HEK293 (cell line): ENCODE data around the gene MTHFSD.

Experiments
- AEBP2 ChIP-seq: fragments of 450-650 bp; formaldehyde crosslinking; IDR thresholded peaks from 2 replicates; pipeline ENCODE4 v1.5.1; 2016; ENCODE audit warnings: missing biosample characterization, missing genetic modification characterization, borderline replicate concordance
- GLIS2 ChIP-seq: fragments of 450-650 bp; formaldehyde crosslinking; IDR thresholded peaks from 2 replicates; pipeline ENCODE4 v1.5.1; 2016; ENCODE audit warnings: missing biosample characterization, missing genetic modification characterization
- KLF1 ChIP-seq: fragments of 450-650 bp; formaldehyde crosslinking; IDR thresholded peaks from 2 replicates; pipeline ENCODE4 v1.5.1; 2016; ENCODE audit warnings: missing biosample characterization, missing genetic modification characterization
- SETDB1 ChIP-seq: IDR thresholded peaks from one replicate; pipeline ENCODE4 v1.6.1; 2017; ENCODE audit warnings: mild to moderate bottlenecking, low read length, moderate library complexity, mixed read lengths; ENCODE audit not compliant: insufficient read length
- SP2 ChIP-seq: fragments of 450-650 bp; formaldehyde crosslinking; IDR thresholded peaks from 2 replicates; pipeline ENCODE4 v1.5.1; 2016; ENCODE audit warnings: missing biosample characterization, missing genetic modification characterization
- SP3 ChIP-seq: fragments of 450-650 bp; formaldehyde crosslinking; IDR thresholded peaks from 2 replicates; pipeline ENCODE4 v1.5.1; 2016; ENCODE audit warnings: missing biosample characterization, missing genetic modification characterization
- WT1 ChIP-seq: fragments of 450-650 bp; formaldehyde crosslinking; IDR thresholded peaks from 2 replicates; pipeline ENCODE4 v1.5.1; 2016; ENCODE audit warnings: missing biosample characterization, missing genetic modification characterization
- ZBTB21 ChIP-seq: fragments of 450-650 bp; formaldehyde crosslinking; IDR thresholded peaks from 2 replicates; pipeline ENCODE4 v1.5.1; 2017; ENCODE audit warnings: missing biosample characterization, missing genetic modification characterization
- ZBTB7A ChIP-seq: fragments of 450-650 bp; formaldehyde crosslinking; IDR thresholded peaks from 2 replicates; pipeline ENCODE4 v1.5.1; 2016; ENCODE audit warnings: low read depth, missing biosample characterization, missing genetic modification characterization
- ZNF114 ChIP-seq: fragments of 450-650 bp; formaldehyde crosslinking; IDR thresholded peaks from 2 replicates; pipeline ENCODE4 v1.5.0; 2017; ENCODE audit warnings: missing biosample characterization, missing genetic modification characterization
- ZNF140 ChIP-seq: fragments of 450-650 bp; formaldehyde crosslinking; IDR thresholded peaks from 2 replicates; pipeline ENCODE4 v1.5.1; 2016; ENCODE audit warnings: missing biosample characterization, missing genetic modification characterization
- ZNF157 ChIP-seq: fragments of 450-650 bp; formaldehyde crosslinking; IDR thresholded peaks from 2 replicates; pipeline ENCODE4 v1.5.1; 2016; ENCODE audit warnings: missing biosample characterization, missing genetic modification characterization
- ZNF174 ChIP-seq: fragments of 450-650 bp; formaldehyde crosslinking; IDR thresholded peaks from 2 replicates; pipeline ENCODE4 v1.5.0; 2017; ENCODE audit warnings: missing biosample characterization, mild to moderate bottlenecking, missing genetic modification characterization
- ZNF223 ChIP-seq: fragments of 450-650 bp; formaldehyde crosslinking; IDR thresholded peaks from 2 replicates; pipeline ENCODE4 v1.5.1; 2016; ENCODE audit warnings: missing biosample characterization, missing genetic modification characterization
- ZNF248 ChIP-seq: fragments of 450-650 bp; formaldehyde crosslinking; IDR thresholded peaks from 2 replicates; pipeline ENCODE4 v1.5.1; 2017; ENCODE audit warnings: missing biosample characterization, missing genetic modification characterization
- ZNF274 ChIP-seq, 2 experiments: fragments of 200-500 bp in 1 of 2; fragments of 450-650 bp in 1 of 2; sonication (Bioruptor generic) in 1 of 2; formaldehyde crosslinking in 1 of 2; IDR thresholded peaks; 2 replicates each; pipeline versions ENCODE4 v1.5.1 to v1.6.1; 2014 to 2016; ENCODE audit warnings: borderline replicate concordance in 1 of 2, inconsistent platforms in 1 of 2, low read length in 1 of 2, missing biosample characterization in 1 of 2, missing genetic modification characterization in 1 of 2
- ZNF350 ChIP-seq: fragments of 450-650 bp; formaldehyde crosslinking; IDR thresholded peaks from 2 replicates; pipeline ENCODE4 v1.5.0; 2017; ENCODE audit warnings: missing biosample characterization, mild to moderate bottlenecking, missing genetic modification characterization
- ZNF404 ChIP-seq: fragments of 450-650 bp; formaldehyde crosslinking; IDR thresholded peaks from 2 replicates; pipeline ENCODE4 v1.5.1; 2017; ENCODE audit warnings: missing biosample characterization, missing genetic modification characterization
- ZNF416 ChIP-seq: fragments of 450-650 bp; formaldehyde crosslinking; IDR thresholded peaks from 2 replicates; pipeline ENCODE4 v1.5.1; 2016; ENCODE audit warnings: missing biosample characterization, missing genetic modification characterization
- ZNF558 ChIP-seq: fragments of 450-650 bp; formaldehyde crosslinking; IDR thresholded peaks from 2 replicates; pipeline ENCODE4 v1.5.1; 2016; ENCODE audit warnings: missing biosample characterization, missing genetic modification characterization
- ZNF660 ChIP-seq: fragments of 450-650 bp; IDR thresholded peaks from 2 replicates; pipeline ENCODE4 v1.5.1; 2018; ENCODE audit warnings: missing biosample characterization, mild to moderate bottlenecking, missing genetic modification characterization
- ZNF837 ChIP-seq: fragments of 450-650 bp; formaldehyde crosslinking; IDR thresholded peaks from 2 replicates; pipeline ENCODE4 v1.5.1; 2016; ENCODE audit warnings: missing biosample characterization, missing genetic modification characterization
- ZSCAN5A ChIP-seq: fragments of 450-650 bp; formaldehyde crosslinking; IDR thresholded peaks from 2 replicates; pipeline ENCODE4 v1.5.1; 2016; ENCODE audit warnings: missing biosample characterization, missing genetic modification characterization
- TF ChIP-seq, protein P1 (sequence below): fragments of 450-650 bp; formaldehyde crosslinking; IDR thresholded peaks from 2 replicates; pipeline ENCODE4 v1.5.1; 2016; ENCODE audit warnings: missing biosample characterization, missing genetic modification characterization
- TF ChIP-seq, protein P2 (sequence below): fragments of 450-650 bp; formaldehyde crosslinking; IDR thresholded peaks from 2 replicates; pipeline ENCODE4 v1.5.0; 2017; ENCODE audit warnings: missing biosample characterization, missing genetic modification characterization, borderline replicate concordance
- TF ChIP-seq, protein P3 (sequence below): fragments of 450-650 bp; formaldehyde crosslinking; IDR thresholded peaks from 2 replicates; pipeline ENCODE4 v1.5.1; 2016; ENCODE audit warnings: missing biosample characterization, missing genetic modification characterization
- TF ChIP-seq, protein P4 (sequence below): fragments of 450-650 bp; formaldehyde crosslinking; IDR thresholded peaks from 2 replicates; pipeline ENCODE4 v1.5.1; 2016; ENCODE audit warnings: missing biosample characterization, missing genetic modification characterization

MTHFSD gene

DNA sequence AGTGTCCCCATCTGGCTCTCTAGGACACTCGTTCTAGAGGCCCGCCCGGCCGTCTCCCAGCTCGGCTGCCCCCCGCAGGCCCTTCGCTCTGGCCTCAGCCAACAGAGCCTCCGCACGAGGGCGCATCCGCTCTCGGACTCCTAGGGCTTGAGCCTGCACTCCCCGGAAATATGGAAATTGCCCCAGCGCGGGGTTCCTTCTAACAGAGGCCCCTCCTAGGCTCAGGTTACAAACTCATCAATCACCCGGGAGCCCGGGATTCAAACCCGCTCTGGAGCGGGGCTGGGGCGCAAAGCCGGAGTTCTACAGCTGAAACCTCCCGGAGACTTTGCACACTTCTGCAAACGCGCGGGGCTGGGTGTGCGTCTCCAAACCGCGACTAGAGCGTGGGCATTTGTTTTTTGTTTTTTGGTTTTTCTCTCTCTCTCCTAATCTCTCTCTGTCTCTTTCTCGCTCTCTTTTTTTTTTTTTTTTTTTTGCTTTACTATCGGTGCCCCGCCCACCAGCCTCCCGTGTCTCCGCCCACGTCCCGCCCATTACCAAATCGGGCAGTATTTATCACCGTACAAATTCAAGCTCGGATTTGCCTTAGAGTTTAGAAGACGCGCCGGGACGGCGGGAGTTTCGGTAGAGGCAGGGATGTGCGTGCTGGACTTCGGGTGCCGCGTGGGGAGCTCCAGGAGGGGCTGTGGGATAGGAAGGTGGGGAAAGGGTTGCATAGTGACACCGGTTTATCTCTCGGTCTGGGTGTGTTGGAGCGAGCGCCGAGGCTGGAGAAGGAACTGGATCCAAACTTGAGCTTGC, 20.9 kb upstream of the MTHFSD start (continued):
- TF ChIP-seq, protein P1, sequence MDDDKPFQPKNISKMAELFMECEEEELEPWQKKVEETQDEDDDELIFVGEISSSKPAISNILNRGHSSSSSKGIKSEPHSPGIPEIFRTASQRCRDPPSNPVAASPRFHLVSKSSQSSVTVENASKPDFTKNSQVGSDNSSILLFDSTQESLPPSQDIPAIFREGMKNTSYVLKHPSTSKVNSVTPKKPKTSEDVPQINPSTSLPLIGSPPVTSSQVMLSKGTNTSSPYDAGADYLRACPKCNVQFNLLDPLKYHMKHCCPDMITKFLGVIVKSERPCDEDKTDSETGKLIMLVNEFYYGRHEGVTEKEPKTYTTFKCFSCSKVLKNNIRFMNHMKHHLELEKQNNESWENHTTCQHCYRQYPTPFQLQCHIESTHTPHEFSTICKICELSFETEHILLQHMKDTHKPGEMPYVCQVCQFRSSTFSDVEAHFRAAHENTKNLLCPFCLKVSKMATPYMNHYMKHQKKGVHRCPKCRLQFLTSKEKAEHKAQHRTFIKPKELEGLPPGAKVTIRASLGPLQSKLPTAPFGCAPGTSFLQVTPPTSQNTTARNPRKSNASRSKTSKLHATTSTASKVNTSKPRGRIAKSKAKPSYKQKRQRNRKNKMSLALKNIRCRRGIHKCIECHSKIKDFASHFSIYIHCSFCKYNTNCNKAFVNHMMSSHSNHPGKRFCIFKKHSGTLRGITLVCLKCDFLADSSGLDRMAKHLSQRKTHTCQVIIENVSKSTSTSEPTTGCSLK, result no peak
- no peak for TF ChIP-seq ZNF416 (tag by site-specific recombination)
- TF ChIP-seq WT1 (tag by site-specific recombination), result 0 out of 2 replicates have a peak, but pooled peaks have one; percentile 11
- no peak for TF ChIP-seq AEBP2
- no peak for TF ChIP-seq ZNF274 (IDR thresholded peaks at IDR 0.05; ENCODE audit: low read length)
- TF ChIP-seq ZNF274 (tag by site-specific recombination; IDR thresholded peaks at IDR 0.05; ENCODE audit: borderline replicate concordance), result no peak
- no peak for TF ChIP-seq ZNF248
- TF ChIP-seq KLF1, result peak; percentile 59
- TF ChIP-seq ZNF174 (tag by site-specific recombination), result no peak
- TF ChIP-seq SP2 (tag by site-specific recombination), result peak; percentile 70
- TF ChIP-seq ZSCAN5A (tag by site-specific recombination), result no peak
- no peak for TF ChIP-seq ZNF140 (tag by site-specific recombination)
- TF ChIP-seq ZNF223 (tag by site-specific recombination), result no peak
- TF ChIP-seq ZNF660 (tag by site-specific recombination), result peak; percentile 84
- peak; percentile 90 for TF ChIP-seq SP3
- TF ChIP-seq ZNF350 (tag by site-specific recombination), result no peak
- no peak for TF ChIP-seq ZNF558 (tag by site-specific recombination)
- no peak for TF ChIP-seq ZBTB7A
- TF ChIP-seq SETDB1, result no peak
- TF ChIP-seq, protein P2, sequence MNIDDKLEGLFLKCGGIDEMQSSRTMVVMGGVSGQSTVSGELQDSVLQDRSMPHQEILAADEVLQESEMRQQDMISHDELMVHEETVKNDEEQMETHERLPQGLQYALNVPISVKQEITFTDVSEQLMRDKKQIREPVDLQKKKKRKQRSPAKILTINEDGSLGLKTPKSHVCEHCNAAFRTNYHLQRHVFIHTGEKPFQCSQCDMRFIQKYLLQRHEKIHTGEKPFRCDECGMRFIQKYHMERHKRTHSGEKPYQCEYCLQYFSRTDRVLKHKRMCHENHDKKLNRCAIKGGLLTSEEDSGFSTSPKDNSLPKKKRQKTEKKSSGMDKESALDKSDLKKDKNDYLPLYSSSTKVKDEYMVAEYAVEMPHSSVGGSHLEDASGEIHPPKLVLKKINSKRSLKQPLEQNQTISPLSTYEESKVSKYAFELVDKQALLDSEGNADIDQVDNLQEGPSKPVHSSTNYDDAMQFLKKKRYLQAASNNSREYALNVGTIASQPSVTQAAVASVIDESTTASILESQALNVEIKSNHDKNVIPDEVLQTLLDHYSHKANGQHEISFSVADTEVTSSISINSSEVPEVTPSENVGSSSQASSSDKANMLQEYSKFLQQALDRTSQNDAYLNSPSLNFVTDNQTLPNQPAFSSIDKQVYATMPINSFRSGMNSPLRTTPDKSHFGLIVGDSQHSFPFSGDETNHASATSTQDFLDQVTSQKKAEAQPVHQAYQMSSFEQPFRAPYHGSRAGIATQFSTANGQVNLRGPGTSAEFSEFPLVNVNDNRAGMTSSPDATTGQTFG, result no peak
- no peak for TF ChIP-seq ZNF837 (tag by site-specific recombination)
- TF ChIP-seq, protein P3, sequence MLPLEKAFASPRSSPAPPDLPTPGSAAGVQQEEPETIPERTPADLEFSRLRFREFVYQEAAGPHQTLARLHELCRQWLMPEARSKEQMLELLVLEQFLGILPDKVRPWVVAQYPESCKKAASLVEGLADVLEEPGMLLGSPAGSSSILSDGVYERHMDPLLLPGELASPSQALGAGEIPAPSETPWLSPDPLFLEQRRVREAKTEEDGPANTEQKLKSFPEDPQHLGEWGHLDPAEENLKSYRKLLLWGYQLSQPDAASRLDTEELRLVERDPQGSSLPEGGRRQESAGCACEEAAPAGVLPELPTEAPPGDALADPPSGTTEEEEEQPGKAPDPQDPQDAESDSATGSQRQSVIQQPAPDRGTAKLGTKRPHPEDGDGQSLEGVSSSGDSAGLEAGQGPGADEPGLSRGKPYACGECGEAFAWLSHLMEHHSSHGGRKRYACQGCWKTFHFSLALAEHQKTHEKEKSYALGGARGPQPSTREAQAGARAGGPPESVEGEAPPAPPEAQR (tag by site-specific recombination), result no peak
- no peak for TF ChIP-seq ZBTB21 (tag by site-specific recombination)
- TF ChIP-seq ZNF404, result no peak
- no peak for TF ChIP-seq ZNF157 (tag by site-specific recombination)
- no peak for TF ChIP-seq ZNF114
- TF ChIP-seq, protein P4, sequence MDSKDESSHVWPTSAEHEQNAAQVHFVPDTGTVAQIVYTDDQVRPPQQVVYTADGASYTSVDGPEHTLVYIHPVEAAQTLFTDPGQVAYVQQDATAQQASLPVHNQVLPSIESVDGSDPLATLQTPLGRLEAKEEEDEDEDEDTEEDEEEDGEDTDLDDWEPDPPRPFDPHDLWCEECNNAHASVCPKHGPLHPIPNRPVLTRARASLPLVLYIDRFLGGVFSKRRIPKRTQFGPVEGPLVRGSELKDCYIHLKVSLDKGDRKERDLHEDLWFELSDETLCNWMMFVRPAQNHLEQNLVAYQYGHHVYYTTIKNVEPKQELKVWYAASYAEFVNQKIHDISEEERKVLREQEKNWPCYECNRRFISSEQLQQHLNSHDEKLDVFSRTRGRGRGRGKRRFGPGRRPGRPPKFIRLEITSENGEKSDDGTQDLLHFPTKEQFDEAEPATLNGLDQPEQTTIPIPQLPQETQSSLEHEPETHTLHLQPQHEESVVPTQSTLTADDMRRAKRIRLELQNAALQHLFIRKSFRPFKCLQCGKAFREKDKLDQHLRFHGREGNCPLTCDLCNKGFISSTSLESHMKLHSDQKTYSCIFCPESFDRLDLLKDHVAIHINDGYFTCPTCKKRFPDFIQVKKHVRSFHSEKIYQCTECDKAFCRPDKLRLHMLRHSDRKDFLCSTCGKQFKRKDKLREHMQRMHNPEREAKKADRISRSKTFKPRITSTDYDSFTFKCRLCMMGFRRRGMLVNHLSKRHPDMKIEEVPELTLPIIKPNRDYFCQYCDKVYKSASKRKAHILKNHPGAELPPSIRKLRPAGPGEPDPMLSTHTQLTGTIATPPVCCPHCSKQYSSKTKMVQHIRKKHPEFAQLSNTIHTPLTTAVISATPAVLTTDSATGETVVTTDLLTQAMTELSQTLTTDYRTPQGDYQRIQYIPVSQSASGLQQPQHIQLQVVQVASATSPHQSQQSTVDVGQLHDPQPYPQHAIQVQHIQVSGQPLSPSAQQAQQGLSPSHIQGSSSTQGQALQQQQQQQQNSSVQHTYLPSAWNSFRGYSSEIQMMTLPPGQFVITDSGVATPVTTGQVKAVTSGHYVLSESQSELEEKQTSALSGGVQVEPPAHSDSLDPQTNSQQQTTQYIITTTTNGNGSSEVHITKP (tag by site-specific recombination), result peak; percentile 53; the same call in 1 of the 2 replicates
- peak; percentile 60; the same call in 1 of the 2 replicates for TF ChIP-seq GLIS2 (tag by site-specific recombination)
